ENCODE measurements around the gene IGFALS.

The IGFALS gene

DNA sequence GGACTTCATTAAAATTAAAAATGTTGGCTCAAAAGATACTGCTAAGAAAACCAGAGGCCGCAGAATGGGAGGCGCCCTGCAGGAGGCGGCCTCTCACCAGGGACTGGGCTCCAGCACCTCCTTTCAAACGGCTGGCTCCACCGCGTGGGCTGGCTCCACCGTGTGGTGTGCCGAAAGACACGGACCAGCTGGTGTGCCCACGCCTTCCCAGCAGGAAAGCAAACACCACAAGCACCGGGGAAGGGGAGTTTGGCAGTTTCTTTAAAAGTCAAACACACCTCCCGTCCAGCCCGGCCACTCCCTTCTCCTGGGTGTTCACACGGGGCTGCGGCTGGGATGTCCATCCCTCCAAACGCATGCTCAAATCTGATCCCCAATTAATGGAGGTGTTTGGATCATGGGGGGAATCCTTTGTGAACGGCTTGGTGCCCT lies 19.2 kb upstream of the IGFALS start:
- no peak overlapping the region for H3K23ac ChIP-seq (ENCODE audit: low read depth, low read length, poor library complexity)
- no peaks in the 10 kb centered on the region for H3K9me3 ChIP-seq (replicated peaks in 1 of 2; ENCODE audit: control insufficient read depth in 2 of 2, insufficient read depth in 1 of 2, low read depth in 1 of 2, low read length in 2 of 2)
- no peak overlapping the region for H2AFZ ChIP-seq (ENCODE audit: low read length)
- no peak overlapping the region for H2BK12ac ChIP-seq (ENCODE audit: low read length)
- no peak overlapping the region for H4K8ac ChIP-seq (ENCODE audit: low read depth, low read length)
- no peak for DNase-seq (ENCODE audit: low spot score)
- H3K9ac ChIP-seq (ENCODE audit: low read depth, low read length, poor library complexity): no peak overlapping the region
- H2BK5ac ChIP-seq (ENCODE audit: low read length): no peak overlapping the region
- H3K18ac ChIP-seq (ENCODE audit: low read length): no peak overlapping the region
- no peaks in the 10 kb centered on the region for H3K4me1 ChIP-seq (ENCODE audit: control insufficient read depth in 2 of 2, insufficient read depth in 1 of 2, low read depth in 1 of 2, low read length in 2 of 2)
- H3K4me2 ChIP-seq (ENCODE audit: insufficient read depth, low read length, poor library complexity, severe bottlenecking): no peak overlapping the region
- WGBS, 2 donors (ENCODE audit: extremely low coverage in 2 of 2, insufficient read length in 2 of 2, insufficient replicate concordance in 1 of 2): no CpG with 5 or more reads among the region's 17 CpGs
- H3K27ac ChIP-seq (replicated peaks; ENCODE audit: low read length): no peak overlapping the region
- no peak overlapping the region for H2AK5ac ChIP-seq (ENCODE audit: low read depth, low read length)
- no peaks in the 10 kb centered on the region for H3K27me3 ChIP-seq (ENCODE audit: control insufficient read depth in 3 of 3, insufficient read depth in 3 of 3, low read depth in 1 of 3, low read length in 3 of 3)
- no peak overlapping the region for H4K91ac ChIP-seq (ENCODE audit: low read depth, low read length, poor library complexity)
- H3K14ac ChIP-seq (ENCODE audit: low read length): no peak overlapping the region
- no peak overlapping the region for H2BK120ac ChIP-seq (ENCODE audit: low read depth, low read length)
- no peak overlapping the region for H3K4me3 ChIP-seq (ENCODE audit: low read length in 2 of 2)
- H3K4ac ChIP-seq (ENCODE audit: low read length): no peak overlapping the region
- H3K79me1 ChIP-seq (ENCODE audit: low read depth, low read length): peaks cover 11% of the 10 kb centered on the region
- H2BK15ac ChIP-seq (ENCODE audit: low read length): no peak overlapping the region
- H3K36me3 ChIP-seq (replicated peaks in 1 of 2; ENCODE audit: control insufficient read depth in 2 of 2, insufficient read depth in 2 of 2, low read length in 2 of 2): peaks cover 25 to 62% of the 10 kb centered on the region in 2 donors

GRCh38 chr16:1810536-1810935 lies 17.0 kb upstream of the IGFALS start:
- Histone ChIP-seq H2BK12ac (ENCODE audit: low read length) (no peak overlapping the region), H3K4me1 (ENCODE audit: control insufficient read depth in 2 of 2, insufficient read depth in 1 of 2, low read depth in 1 of 2, low read length in 2 of 2) (no peaks in the 10 kb centered on the region), H2BK15ac (ENCODE audit: low read length) (no peak overlapping the region), H3K27me3 (ENCODE audit: control insufficient read depth in 3 of 3, insufficient read depth in 3 of 3, low read depth in 1 of 3, low read length in 3 of 3) (no peaks in the 10 kb centered on the region), H2BK120ac (ENCODE audit: low read depth, low read length) (no peak overlapping the region), H3K27ac (replicated peaks; ENCODE audit: low read length) (no peak overlapping the region), H3K14ac (ENCODE audit: low read length) (no peak overlapping the region), H4K8ac (ENCODE audit: low read depth, low read length) (no peak overlapping the region), H2BK5ac (ENCODE audit: low read length) (no peak overlapping the region), H3K36me3 (replicated peaks in 1 of 2; ENCODE audit: control insufficient read depth in 2 of 2, insufficient read depth in 2 of 2, low read length in 2 of 2) (peaks cover 21 to 53% of the 10 kb centered on the region in 2 donors), H2AFZ (ENCODE audit: low read length) (no peak overlapping the region), H3K4ac (ENCODE audit: low read length) (no peak overlapping the region), H3K18ac (ENCODE audit: low read length) (no peak overlapping the region), H2AK5ac (ENCODE audit: low read depth, low read length) (peak overlapping the region; percentile 63), H3K4me2 (ENCODE audit: insufficient read depth, low read length, poor library complexity, severe bottlenecking) (no peak overlapping the region), H3K9ac (ENCODE audit: low read depth, low read length, poor library complexity) (no peak overlapping the region), H3K4me3 (ENCODE audit: low read length in 2 of 2) (no peak overlapping the region), H3K23ac (ENCODE audit: low read depth, low read length, poor library complexity) (peak overlapping the region; percentile 43), H3K9me3 (replicated peaks in 1 of 2; ENCODE audit: control insufficient read depth in 2 of 2, insufficient read depth in 1 of 2, low read depth in 1 of 2, low read length in 2 of 2) (no peaks in the 10 kb centered on the region), H3K79me1 (ENCODE audit: low read depth, low read length) (peaks cover 4% of the 10 kb centered on the region), H4K91ac (ENCODE audit: low read depth, low read length, poor library complexity) (no peak overlapping the region)
- WGBS, 2 donors (ENCODE audit: extremely low coverage in 2 of 2, insufficient read length in 2 of 2, insufficient replicate concordance in 1 of 2): no CpG with 5 or more reads among the region's 16 CpGs
- no peak for DNase-seq (ENCODE audit: low spot score)

DNA sequence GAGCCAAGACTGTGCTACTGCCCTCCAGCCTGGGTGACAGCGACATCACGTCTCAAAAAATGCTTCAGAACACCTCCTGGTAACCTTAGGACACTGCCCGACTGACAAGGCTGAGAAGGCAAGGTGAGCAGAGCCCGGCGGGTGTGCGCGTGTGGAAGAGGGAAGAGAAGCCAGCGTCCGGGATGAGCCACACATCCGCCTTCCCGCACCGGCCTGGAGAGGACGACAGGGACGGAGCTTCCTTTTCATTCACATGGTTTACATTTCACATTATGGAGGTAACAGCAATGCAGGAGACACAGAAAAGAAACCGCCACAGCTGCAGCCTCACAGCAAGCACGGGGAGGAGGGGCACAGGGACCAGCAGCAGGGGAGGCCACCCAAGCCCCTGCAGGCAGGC lies 16.6 kb upstream of the IGFALS start:
- H3K14ac ChIP-seq (ENCODE audit: low read length): no peak overlapping the region
- no peak overlapping the region for H3K9ac ChIP-seq (ENCODE audit: low read depth, low read length, poor library complexity)
- H3K4me2 ChIP-seq (ENCODE audit: insufficient read depth, low read length, poor library complexity, severe bottlenecking): no peak overlapping the region
- H2AFZ ChIP-seq (ENCODE audit: low read length): no peak overlapping the region
- H3K27me3 ChIP-seq (ENCODE audit: control insufficient read depth in 3 of 3, insufficient read depth in 3 of 3, low read depth in 1 of 3, low read length in 3 of 3): no peaks in the 10 kb centered on the region
- no peak overlapping the region for H3K23ac ChIP-seq (ENCODE audit: low read depth, low read length, poor library complexity)
- H3K18ac ChIP-seq (ENCODE audit: low read length): no peak overlapping the region
- DNase-seq (ENCODE audit: low spot score): no peak
- H2AK5ac ChIP-seq (ENCODE audit: low read depth, low read length): no peak overlapping the region
- H2BK12ac ChIP-seq (ENCODE audit: low read length): no peak overlapping the region
- H3K36me3 ChIP-seq (replicated peaks in 1 of 2; ENCODE audit: control insufficient read depth in 2 of 2, insufficient read depth in 2 of 2, low read length in 2 of 2): peaks cover 21 to 48% of the 10 kb centered on the region in 2 donors
- H2BK120ac ChIP-seq (ENCODE audit: low read depth, low read length): no peak overlapping the region
- no peak overlapping the region for H3K27ac ChIP-seq (replicated peaks; ENCODE audit: low read length)
- H2BK5ac ChIP-seq (ENCODE audit: low read length): peak overlapping the region; percentile 39
- no CpG with 5 or more reads among the region's 16 CpGs for WGBS, 2 donors (ENCODE audit: extremely low coverage in 2 of 2, insufficient read length in 2 of 2, insufficient replicate concordance in 1 of 2)
- peaks cover 4% of the 10 kb centered on the region for H3K79me1 ChIP-seq (ENCODE audit: low read depth, low read length)
- H3K9me3 ChIP-seq (replicated peaks in 1 of 2; ENCODE audit: control insufficient read depth in 2 of 2, insufficient read depth in 1 of 2, low read depth in 1 of 2, low read length in 2 of 2): no peaks in the 10 kb centered on the region
- no peak overlapping the region for H3K4ac ChIP-seq (ENCODE audit: low read length)
- H3K4me1 ChIP-seq (ENCODE audit: control insufficient read depth in 2 of 2, insufficient read depth in 1 of 2, low read depth in 1 of 2, low read length in 2 of 2): no peaks in the 10 kb centered on the region
- no peak overlapping the region for H3K4me3 ChIP-seq (ENCODE audit: low read length in 2 of 2)
- H4K8ac ChIP-seq (ENCODE audit: low read depth, low read length): no peak overlapping the region
- no peak overlapping the region for H4K91ac ChIP-seq (ENCODE audit: low read depth, low read length, poor library complexity)
- no peak overlapping the region for H2BK15ac ChIP-seq (ENCODE audit: low read length)

DNA sequence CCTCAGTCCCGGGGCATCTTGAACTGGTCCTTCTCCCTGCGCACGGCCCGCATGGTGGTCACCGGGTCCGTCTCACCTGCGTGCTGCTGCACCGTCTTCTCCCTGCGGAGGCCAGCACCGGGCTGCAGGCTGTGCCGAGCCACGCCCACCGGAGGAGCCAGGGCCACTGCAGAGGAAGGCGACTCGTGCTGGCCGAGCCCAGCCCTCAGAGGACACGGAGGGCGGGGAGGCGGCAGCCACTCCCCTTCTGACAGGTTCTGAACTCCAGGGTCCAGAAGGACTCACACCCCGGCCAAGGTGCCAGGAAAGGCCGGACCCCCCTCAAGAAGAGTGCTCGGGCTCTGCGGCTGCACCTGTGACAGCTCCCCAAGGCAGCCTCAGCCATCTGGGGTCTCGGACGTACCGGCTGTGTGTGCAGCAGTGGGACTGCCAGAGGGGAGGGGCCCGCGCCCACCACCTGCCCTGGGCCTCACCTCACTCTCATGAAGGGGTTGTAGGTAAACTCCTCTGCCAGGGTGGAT lies 15.8 kb upstream of the IGFALS start:
- Histone ChIP-seq H3K36me3 (replicated peaks in 1 of 2; ENCODE audit: control insufficient read depth in 2 of 2, insufficient read depth in 2 of 2, low read length in 2 of 2) (peaks cover 21 to 49% of the 10 kb centered on the region in 2 donors), H2BK5ac (ENCODE audit: low read length) (no peak overlapping the region), H3K4me1 (ENCODE audit: control insufficient read depth in 2 of 2, insufficient read depth in 1 of 2, low read depth in 1 of 2, low read length in 2 of 2) (no peaks in the 10 kb centered on the region), H3K27me3 (ENCODE audit: control insufficient read depth in 3 of 3, insufficient read depth in 3 of 3, low read depth in 1 of 3, low read length in 3 of 3) (no peaks in the 10 kb centered on the region), H3K27ac (replicated peaks; ENCODE audit: low read length) (no peak overlapping the region), H3K4me3 (ENCODE audit: low read length in 2 of 2) (no peak overlapping the region), H3K4me2 (ENCODE audit: insufficient read depth, low read length, poor library complexity, severe bottlenecking) (no peak overlapping the region), H2BK12ac (ENCODE audit: low read length) (no peak overlapping the region), H2BK15ac (ENCODE audit: low read length) (no peak overlapping the region), H2AK5ac (ENCODE audit: low read depth, low read length) (no peak overlapping the region), H3K79me1 (ENCODE audit: low read depth, low read length) (peaks cover 4% of the 10 kb centered on the region), H3K9me3 (replicated peaks in 1 of 2; ENCODE audit: control insufficient read depth in 2 of 2, insufficient read depth in 1 of 2, low read depth in 1 of 2, low read length in 2 of 2) (no peaks in the 10 kb centered on the region), H3K4ac (ENCODE audit: low read length) (no peak overlapping the region), H3K9ac (ENCODE audit: low read depth, low read length, poor library complexity) (peak overlapping the region; percentile 44), H3K14ac (ENCODE audit: low read length) (no peak overlapping the region), H4K8ac (ENCODE audit: low read depth, low read length) (no peak overlapping the region), H2AFZ (ENCODE audit: low read length) (no peak overlapping the region), H2BK120ac (ENCODE audit: low read depth, low read length) (no peak overlapping the region), H3K23ac (ENCODE audit: low read depth, low read length, poor library complexity) (peak overlapping the region; percentile 80), H4K91ac (ENCODE audit: low read depth, low read length, poor library complexity) (no peak overlapping the region), H3K18ac (ENCODE audit: low read length) (no peak overlapping the region)
- WGBS, 2 donors (ENCODE audit: extremely low coverage in 2 of 2, insufficient read length in 2 of 2, insufficient replicate concordance in 1 of 2): no CpG with 5 or more reads among the region's 28 CpGs
- no peak for DNase-seq (ENCODE audit: low spot score)

All from neuronal stem cell (in vitro differentiated cells).